Dedifferentiated amniotic fluid mesenchymal stem cell (primary cell): Measurements from ENCODE around the gene SHE.
"Not testable (repeated sequence)": the region's sequence is repeated elsewhere in the genome, so short reads cannot be mapped to it uniquely, and the experiment has no call there.

ENCODE experiments used
- DNase-seq: peaks from one replicate; pipeline ENCODE4 v3.0.0-alpha.2; 2016; ENCODE audit errors: extremely low spot score

Gene SHE

DNA sequence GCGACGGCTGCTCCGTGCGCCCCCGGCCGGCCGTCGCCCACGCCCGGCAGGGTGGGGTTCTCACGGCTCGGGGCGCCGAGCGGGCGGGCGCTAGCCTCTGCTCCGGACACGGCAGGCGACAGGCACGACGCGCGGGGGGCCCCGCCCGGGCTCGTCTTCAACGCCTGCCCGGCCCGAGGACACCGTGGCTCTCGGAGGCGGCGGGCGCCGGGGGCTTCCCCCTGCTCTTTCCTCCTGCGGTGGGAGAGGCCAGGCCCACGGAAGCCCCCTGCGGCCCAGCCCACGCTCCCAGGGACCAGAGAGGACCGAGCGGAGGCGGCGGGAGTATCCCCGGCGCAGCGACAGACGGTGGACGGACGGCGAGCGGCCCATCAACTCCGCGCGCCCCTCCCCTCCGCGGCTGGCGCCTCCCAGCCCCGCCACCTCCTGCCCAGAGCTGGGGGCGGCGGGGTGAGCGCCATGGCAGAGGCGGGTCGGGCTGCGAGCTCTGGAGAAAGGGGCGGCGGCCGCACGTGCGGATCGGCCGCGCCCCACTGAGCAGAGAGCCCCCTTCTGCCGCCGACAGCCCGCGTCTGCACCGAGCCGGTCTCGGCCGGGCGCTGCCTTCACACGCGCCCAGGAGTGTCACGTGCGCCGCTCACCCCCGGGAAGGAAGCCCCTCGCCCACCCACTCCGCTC lies at the start of gene SHE, which contains the start of gene TDRD10:
Gene SHE (minus strand): TSS at position 347 of the 678 bp plus-strand sequence. CDS start 386 bp downstream, outside the sequence.
Gene TDRD10 (plus strand): TSS at position 154 of the 678 bp plus-strand sequence. CDS start 4,685 bp downstream, outside the sequence.
- DNase-seq: no peak

DNA sequence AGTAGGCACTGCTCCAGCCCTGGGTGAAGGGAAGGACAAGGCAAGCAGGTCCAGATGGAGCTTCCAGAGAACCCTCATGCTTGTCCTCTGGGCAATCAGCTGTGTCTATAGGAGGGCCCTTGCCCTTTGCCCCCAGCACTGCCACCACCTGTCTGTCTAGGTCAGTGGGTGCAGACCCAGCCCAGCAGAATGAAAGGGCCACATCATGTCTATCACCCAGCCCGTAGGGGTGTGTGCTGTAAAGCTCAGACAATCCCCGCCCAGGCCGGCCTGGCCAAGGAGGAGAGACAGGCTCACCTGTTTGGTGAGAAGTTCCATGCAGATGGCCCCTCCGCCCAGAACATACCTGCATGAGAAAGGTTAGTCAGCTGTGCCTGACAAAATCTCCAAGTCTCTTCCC lies 49.3 kb upstream of the SHE start:
- no peak for DNase-seq

DNA sequence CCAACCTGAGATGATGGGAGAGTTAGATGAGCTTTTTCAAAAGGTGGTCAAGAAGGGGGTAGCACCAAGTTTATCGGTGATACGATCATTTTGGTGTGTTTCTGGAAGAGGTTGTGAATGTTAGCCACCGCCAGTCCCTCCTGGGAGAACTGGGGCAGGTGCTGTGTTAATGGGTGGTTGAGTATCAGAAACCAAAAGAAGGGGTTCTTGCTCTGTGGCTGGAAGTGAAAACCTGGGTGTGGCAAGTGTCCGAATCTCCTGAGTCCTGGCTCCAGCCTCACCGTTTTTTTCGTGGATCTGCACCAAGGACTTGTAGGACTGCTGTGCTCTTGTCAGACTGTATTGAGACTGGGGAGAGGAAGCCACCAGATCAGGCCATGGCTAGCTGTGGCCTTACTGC lies 48.4 kb upstream of the SHE start:
- no peak for DNase-seq

DNA sequence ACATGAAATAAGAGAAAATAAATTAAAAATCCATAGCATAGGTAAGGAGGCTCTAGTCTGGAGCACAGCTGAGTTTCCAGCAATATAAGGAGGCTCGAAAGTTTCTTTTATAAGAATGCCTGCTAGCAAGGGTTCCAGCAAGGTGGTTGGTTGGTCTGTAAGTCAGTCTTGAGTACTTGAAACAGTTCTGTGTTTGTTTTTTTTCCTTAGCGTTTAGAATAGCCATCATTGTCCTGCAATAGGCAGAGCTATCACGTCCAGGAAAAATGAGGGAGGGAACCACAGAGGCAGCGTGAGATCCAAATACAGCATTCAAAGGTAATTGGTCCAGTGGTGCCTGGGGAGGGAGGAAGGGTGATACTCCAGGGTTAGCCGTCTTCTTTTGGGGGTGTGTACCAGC lies 47.9 kb upstream of the SHE start:
- no peak for DNase-seq

DNA sequence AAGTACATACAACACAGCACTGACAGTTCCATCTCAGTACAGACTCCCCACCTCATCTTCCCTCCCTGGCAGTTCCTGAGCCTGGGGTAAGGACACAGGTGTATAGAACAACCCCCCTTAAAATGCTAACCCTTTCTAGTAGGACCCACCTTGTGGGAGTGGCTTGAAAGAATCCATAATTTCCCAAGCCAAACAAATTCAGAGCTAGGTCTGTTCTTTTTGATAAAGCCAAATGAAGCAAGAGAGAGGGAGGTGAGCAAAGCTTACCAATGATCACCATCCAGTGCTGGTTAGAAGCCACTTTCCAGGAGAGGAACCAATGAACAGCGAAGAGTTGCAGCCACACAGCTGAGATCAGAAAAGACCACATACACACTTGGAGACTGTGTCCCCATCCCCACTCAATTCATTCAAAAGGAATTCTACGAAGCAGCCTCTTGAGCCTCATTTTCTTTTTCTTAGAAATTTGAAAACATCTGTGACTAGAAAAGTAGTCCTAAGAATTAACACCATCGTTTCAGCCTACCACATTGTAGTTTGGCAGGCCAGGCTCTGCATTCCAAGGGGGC lies 47.1 kb upstream of the SHE start:
- no peak for DNase-seq

DNA sequence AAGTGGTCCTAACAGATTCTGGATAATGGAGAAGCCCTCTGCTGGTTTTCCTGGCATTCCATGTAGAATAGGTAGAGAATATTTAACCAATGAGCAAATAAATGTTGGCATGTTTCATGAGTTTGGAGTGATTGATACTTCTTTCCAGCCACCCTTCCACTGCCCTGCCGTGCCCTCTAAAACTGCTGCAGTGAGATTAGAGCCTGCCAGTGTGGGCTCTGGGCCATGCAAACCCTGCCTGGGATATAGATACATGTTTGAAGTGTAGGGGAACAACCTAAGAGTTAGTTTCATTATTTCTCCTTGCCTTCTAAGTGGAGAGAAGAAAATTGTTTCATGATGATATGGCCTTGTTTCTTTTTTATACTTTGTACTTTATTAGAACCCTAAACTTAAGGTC lies 45.8 kb upstream of the SHE start:
- no peak for DNase-seq

DNA sequence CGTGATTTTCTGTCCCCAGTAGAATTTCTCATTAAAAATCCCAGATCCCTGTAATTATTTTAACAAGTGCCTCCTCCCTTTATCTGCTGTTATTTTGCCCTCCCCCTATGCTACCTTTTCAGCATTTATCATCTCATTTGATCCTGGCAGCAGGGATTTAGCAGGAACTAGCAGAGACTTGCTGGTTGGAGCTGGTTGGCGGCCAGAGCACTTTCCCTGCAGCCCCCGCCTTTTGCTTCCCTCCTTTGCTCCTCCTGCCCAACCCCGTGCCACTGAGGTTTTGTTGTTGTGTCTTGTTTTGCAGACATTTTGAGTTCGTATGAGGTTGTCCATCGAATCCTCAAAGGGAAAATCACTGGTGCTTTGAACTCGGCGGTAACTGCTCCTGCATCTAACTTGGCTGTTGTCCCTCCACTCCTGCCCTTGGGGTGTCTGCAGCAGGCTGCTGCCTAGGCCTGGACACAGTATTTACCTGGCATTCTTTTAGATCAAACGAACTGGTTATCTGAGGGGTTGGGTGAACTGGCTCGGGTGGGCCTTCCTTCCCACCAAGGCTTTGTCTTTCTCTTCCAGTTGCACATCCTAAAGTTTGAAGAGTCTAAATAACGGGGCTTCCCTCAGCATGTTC lies 45.0 kb upstream of the SHE start:
- DNase-seq: no peak

DNA sequence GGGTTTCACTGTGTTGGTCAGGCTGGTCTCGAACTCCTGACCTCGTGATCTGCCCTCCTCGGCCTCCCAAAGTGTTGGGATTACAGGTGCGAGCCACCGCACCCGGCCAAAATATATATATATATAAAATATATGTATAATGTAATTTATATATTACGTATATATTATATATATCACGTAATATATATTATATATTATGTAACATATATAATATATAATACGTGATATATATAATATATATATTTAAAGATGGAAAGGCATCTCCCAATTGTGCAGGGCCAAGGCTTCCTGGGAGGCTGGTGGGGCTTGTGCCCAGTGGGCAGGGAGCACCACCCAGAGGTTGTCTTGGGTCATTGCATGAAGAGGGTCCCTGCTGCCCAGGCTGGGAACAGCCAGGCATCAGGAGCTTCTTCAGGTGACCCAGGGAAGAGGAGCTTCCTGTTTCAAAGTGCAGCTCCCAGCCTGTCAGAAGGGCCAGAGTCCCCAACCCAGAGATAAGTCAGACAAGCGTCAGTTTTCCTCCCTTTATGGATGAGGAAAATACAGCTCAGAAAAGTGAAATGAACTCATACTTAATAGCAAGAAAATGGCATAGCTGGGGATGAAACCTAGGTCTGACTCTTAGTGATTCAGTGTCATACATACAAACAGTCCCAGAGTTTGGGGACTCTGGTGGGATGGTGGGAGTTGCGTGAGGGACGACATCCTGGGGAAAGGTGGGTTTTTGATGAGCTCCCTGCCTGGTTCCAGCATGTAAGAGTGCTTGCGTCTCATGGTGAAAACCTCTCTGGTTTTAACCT lies 44.3 kb upstream of the SHE start:
- no peak for DNase-seq

DNA sequence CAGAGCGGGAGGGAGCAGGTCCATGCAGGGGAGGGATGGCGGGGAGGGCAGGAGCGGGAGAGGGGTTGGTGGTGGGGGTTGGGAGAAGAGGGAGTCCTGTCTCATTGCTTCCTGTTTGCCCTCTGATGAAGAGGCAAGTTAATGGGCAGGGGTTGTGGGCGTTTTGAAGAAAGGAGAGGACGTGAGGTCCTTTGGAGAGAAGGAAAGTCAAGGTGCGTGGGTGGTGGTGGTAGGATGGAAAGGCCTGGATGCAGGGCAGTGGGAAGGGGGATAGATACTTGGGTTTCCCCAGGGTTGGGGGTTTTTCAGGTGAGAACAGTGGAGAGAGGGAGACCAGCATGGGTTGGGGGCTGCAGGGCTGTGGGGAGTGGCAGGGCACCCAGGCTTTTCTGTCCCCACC lies 39.0 kb upstream of the SHE start:
- DNase-seq: no peak

DNA sequence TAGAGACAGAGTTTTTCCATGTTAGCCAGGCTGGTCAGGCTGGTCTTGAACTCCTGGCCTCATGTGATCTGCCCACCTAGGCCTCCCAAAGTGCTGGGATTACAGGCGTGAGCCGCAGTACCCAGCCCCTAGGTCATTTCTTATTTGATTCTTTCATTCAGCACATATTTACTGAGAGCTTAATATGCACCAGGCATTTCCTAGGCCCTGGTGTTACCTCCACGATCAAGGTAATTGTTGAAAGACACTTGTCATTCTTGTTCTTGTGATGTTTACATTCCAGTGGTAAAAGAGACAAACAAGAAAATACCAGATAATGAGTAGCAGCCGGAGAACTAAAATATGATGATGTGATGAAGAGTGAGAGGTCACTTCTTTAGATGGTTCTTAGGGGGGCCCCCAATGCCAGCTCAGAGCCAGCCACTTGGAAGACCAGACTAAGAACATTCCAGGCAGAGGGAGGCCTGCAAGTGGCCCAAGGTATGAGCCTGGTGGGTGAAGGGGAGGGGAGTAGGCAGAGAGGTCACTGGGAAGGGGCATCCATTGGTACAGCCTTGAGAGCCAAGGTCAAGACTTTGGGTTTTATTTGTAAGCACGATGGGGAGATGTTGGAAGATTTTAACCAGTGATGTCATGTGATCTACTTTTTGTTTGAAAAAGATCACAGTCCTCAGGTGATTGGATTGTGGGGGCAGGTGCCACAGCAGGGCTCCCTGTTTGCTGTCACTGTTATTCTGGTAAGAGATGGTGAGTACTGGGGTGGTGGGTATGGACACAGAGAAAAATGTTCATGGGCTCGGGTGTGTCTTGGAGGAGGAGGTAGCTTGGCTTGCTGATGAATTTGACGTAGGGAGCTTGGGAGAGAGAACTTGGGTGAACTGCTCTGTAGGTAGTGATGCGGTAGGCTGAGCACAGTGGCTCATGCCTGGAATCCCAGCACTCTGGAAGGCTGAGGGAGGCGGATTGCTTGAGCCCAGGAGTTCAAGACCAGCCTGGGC lies 37.6 kb upstream of the SHE start:
- no peak for DNase-seq

DNA sequence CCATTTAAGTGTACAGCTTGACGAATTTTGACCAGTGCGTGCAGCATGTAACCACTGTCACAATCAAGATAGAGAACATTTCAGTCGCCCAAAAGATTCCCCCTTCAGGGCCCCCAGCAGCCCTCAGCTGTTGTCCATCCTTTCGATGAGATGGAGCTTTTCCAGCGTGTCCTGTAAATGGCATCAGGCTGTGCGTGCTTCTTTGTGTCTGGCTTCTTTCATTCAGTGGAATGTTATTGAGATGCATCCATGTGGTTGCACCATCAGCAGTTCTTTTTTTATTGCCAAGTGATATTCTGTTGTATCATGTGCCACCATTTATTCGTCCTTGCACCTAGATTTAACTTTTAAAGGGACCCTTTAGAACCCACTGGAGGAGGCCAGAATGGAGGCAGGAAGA lies 34.4 kb upstream of the SHE start:
- no peak for DNase-seq

DNA sequence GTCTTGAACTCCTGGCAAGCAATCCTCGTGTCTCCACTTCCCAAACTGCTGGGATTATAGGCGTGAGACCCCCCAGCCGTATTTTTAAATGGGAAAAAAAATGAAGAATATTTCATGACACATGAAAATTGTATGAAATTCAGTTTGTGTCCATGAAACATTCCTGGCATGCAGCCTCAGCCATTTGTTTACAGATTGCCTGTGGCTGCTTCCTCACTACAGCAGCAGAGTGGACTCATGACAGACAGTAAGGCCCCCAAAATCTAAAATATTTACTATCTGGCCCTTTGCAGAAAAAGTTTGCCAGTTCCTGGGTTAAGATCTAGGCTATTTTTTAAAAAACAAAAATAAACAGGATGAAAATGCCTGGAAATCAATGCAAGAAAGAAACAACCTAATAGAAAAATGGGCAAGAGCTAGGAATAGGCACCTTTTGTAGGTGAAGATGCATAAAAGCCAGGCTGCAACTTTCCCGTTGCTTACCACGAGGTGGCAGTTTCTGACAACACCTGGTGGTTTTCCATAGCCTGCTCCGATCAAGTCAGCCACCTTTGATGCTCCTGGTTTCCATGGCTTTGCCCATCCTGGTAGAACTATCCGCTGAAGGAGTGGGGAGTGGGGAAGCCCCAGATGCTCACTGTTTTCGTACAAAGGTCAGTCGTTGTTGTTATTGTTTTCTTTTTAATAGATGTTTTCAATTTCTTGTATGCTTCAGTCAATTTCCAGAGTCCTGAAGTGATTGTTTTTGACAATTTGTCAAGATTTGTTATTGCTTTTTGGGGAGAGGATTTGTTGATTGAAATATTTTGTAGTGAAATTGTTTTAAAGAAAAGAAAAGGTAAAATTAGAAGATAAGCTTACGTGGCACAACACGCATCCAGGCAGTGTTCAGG lies 32.0 kb upstream of the SHE start:
- no peak for DNase-seq

DNA sequence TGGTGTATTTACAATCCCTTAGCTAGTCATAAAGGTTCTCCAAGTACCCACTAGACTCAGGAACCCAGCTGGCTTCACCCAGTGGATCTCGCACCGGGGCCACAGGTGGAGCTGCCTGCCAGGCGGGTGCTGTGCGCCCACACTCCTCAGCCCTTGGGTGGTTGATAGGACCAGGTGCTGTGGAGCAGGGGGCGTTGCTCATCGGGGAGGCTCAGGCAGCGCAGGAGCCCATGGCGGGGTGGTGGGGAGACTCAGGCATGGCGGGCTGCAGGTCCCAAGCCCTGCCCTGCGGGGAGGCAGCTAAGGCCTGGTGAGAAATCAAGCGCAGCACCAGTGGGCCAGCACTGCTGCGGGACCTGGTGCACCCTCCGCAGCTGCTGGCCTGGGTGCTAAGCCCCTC lies 29.7 kb upstream of the SHE start:
- not testable (repeated sequence) for DNase-seq

DNA sequence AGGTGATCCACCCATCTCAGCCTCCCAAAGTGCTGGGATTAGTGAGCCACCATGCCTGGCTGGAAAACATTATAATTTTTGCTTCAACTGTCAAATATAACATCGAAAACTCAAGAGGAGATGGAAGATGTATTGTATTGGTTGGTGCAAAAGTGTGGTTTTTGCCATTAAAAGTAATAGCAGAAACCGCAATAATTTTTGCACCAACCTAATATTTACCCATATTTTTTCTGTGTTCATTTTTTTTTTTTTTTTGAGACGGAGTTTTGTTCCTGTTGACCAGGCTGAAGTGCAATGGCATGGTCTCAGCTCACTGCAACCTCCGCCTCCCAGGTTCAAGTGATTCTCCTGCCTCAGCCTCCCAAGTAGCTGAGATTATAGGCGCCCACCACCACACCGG lies 27.1 kb upstream of the SHE start:
- DNase-seq: no peak

DNA sequence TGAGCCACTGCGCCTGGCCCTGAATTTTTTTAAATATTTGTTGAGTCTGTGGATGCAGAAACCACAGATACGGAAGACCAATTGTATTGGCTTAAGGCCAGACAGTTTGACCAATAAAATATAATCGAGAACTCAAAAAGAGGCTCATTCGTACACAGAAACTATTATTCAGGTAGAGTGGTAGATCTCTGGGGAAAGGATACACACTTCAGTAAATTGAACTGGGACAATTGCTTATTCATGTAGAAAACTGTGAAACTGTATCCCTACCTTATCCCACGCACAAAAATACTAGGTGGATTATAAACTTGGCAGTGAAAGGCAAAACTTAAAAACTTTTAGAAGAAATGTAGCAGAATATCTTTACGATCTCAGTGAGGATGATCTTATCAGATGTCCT lies 25.0 kb upstream of the SHE start:
- no peak for DNase-seq

DNA sequence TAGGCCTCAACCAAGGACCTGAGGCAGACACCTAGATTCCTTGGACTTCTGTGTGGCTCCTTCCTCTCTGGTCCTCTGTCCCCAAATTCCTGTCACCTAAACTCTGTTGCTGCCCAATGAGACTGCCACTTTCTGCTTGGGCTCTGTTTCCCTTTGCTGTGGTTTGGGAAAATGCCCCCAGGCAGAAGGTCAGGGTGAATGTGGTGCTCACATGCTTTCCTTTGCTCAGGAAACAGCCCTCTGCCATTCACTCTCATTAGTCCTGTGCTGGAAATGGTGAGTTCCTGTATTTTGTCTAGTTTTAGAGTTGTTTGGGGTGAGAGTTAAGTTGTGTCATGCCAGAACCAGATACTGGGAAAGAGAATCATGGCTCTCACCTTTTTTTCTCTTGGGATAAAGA lies 22.7 kb upstream of the SHE start:
- no peak for DNase-seq

DNA sequence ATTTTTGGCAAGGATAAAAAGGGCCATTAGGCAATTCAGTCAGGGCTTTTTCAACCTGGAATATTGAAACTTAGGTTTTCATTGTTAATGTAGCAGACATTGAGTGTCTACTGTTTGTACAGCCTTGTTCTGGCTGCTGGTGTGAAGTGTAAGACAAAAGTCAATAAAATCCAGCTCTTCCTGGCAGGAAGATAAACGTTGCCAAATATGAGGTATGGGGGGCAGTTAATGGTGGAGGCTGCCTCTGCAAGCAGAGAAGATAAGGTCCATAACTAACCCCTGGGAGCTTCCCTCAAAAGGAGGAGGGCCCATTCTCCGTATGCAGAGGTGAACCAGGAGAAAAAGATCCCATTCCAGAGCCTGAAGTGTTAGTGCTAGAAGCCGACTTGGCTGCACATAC lies 19.5 kb upstream of the SHE start:
- DNase-seq: no peak

DNA sequence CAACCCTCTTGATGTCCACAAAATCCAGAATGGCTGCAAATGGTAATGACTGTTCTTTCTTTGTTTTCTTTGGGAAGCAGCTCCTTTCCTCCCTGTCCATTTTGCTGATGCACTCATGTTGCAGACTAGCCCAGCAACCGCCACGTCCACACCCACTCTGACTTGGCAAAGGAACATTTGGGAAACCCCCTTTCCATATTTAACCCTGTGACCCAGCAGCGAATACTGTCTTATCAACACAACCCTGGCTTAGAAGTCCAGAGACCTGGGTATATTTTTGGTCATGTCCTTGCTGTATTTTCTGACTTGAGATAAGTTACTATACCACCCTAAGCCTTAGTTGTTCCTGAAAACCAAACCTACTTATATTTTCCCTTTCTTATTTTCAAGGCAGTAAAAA lies 18.1 kb upstream of the SHE start:
- no peak for DNase-seq

DNA sequence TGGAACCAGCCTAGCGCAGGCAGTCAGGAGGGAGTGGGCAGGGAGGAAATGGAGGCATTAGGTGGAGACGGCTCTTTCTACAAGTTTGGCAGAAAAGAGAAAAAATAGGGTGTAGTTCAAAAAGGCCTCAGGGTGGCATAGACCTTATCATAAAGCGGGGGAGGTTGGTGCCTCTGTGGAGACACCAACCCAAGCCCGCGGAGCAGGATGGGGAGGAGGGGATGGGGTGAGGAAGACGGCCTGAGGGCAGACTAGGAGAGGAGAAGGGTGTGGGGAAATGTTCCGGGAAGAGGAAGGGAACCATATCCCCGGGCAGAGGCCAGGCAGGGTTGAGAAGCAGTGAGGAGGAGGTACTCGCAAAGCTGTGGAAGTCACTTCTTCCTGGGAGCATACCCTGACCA lies 17.4 kb upstream of the SHE start:
- no peak for DNase-seq

DNA sequence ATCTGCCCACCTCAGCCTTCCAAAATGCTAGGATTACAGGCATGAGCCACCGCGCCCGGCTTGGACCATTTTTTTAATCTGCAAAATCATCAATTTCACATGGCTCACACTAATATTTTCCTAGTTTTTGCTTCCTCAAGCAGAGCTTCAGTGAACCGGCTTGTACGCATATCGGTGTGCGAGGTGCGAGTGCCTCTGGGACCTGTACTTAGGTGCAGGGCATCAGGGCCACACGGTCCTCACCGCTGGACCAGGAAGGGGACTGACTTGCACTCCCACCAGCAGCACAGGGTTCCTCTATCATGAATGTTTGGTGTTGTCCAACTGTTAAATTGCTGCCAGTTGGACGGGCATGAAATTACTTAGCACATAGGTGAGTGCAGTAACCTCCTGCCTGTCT lies 15.4 kb upstream of the SHE start:
- no peak for DNase-seq
